GM21529 (cell line): ENCODE results near the gene IFITM5.

Source experiments
- ATAC-seq: cut with Tn5 transposase; IDR thresholded peaks from one replicate; pipeline ENCODE4 v1.9.1; 2021; ENCODE audit not compliant: unreplicated experiment

The IFITM5 gene

DNA sequence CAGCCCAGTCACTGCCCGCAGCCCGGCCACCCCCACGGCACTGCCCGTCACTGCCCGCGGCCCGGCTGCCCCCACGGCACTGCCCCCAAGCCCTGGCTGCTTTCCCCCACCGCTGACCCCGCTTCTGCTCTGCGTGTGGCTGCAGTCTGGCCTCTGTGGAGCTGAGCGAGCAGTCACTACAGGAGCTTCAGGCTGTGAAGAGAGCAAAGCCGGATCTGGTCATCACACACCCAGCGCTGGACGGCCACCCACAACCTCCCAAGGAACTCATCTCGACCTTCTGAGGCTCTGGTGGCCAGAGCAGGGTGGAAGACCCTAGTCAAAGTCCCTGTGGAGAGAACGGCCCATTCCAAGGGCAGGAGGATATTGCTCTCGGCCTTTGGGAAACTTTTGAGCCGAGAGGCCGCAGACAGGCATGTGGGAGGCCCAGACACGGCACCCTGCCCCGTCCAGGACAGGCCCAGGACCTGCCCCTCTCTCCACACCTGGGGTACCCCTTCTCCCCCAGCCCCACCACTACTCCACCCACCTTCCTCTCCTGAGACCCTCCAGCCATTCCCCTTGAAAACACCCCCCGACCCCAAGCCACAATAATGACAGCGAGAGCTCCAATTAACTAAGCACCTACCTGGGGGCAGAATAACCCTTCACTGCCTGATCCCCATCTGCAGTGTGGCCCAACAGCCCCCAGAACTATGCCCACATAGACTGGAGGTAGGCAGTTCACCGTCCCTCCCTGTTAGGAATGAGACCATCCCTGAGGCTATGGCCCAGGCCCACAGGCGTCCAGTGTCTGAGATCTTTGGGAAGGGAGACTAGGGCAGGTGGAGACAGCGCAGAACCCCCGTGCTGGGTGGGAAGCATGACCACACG lies 14.1 kb downstream of the IFITM5 start:
- no peak for ATAC-seq

DNA sequence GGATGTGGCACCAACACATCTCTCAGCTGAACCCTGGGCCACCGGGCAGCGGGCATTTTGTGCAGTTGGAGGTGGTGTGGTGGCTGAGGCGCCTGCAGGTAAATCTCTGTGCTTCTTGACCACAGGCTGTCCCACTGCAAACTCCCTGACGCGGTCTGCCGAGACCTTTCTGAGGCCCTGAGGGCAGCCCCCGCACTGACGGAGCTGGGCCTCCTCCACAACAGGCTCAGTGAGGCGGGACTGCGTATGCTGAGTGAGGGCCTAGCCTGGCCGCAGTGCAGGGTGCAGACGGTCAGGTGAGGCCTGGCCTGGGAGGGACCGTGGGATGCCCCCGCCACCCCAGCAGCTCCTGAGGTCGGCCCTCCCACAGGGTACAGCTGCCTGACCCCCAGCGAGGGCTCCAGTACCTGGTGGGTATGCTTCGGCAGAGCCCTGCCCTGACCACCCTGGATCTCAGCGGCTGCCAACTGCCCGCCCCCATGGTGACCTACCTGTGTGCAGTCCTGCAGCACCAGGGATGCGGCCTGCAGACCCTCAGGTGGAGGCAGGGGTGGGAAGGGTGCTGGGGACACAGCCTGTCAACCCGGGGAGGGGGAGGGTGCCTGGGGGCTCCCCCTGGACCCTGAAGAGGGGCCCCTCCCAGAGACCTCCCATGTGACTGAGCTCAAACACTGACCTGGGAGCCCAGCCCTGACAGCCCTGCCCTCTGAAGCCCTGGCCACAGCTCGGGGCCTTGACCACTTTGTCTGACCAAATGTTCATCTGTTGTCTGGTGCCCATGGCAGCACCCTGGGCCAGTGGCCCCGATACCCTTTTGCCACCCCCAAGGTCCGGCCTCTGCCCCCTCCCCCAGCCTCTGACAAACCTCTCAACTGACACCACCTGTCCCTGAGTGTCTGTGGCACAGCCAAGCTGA lies 15.0 kb downstream of the IFITM5 start:
- no peak for ATAC-seq

DNA sequence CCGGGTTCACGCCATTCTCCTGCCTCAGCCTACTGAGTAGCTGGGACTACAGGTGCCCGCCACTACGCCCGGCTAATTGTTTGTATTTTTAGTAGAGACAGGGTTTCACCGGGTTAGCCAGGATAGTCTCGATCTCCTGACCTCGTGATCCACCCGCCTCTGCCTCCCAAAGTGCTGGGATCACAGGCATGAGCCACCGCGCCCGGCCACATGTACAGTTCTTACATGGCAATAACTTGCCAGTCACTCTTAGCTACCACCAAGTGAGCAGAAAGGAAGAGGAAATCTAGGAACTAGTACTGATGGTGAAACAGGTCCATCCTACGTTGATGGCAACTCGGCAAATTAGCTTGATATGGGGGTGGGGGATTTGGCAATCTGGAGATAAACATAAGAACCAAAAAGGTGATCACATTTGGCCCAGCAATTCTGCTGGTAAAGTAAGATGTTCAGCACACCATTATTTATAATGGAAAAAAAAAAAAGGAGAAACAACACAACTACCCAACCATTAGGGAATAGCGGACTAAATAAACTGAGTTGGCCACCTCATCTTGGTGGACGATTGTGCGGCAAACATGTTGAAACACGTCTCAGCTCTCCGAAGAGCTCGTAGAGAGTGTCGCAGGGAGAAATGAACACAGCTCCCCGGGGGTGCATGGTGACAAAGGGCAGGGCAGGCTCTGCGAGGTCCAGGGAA lies 15.8 kb downstream of the IFITM5 start:
- ATAC-seq = no peak

DNA sequence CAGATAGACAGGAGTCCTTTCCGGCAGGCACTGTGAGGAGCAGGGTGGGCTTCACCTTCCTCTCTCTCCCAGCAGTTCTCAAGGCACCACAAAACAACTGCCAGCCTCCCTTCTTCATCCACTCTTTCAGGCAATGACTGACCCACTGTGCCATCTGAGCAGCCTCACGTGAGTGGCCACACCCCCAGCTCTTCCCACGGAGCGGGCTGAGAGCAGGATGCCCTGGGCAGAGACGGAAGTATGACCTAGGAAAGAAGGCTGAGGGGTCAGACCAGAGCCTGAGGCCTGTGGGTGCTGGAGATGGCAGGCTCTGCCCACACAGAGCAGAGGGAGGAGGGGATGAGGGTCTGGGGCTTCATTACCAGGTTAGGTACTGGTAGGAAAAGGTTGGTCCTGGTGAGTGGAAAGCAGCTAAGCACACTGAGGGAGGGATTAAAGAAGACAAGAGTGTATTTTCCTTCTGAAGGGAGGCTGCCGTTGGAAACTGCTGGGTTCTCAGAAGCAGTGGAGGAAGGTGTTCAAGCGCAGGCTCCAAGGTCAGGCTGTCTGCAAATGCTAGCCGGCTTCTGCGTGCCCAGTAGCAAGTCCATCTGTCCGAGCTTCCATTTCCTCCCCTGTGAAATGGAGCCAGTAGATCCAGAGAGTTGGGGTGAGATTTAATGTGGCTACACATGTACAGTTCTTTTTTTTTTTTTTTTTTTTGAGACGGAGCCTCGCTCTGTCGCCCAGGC lies 16.5 kb downstream of the IFITM5 start:
- ATAC-seq = no peak

DNA sequence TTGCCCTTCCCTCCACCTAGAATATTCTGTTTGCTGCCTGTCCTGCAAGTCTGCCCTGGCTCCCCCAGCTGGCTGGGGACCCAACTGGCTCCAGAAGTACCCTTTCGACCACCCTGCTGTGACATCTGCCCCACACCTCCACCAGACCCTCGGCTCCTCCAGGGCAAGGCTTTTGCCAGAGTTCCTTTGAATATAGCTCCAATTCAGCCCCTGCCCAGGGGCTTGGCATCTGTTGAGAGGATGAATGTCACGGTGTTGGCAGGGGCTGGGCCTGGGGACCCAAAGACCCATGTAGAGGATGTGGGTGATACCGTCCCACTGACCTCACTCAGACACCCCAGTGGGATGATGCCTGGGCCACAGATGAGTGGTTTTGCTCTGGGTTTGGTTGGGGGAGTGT lies 17.2 kb downstream of the IFITM5 start:
- no peak for ATAC-seq

DNA sequence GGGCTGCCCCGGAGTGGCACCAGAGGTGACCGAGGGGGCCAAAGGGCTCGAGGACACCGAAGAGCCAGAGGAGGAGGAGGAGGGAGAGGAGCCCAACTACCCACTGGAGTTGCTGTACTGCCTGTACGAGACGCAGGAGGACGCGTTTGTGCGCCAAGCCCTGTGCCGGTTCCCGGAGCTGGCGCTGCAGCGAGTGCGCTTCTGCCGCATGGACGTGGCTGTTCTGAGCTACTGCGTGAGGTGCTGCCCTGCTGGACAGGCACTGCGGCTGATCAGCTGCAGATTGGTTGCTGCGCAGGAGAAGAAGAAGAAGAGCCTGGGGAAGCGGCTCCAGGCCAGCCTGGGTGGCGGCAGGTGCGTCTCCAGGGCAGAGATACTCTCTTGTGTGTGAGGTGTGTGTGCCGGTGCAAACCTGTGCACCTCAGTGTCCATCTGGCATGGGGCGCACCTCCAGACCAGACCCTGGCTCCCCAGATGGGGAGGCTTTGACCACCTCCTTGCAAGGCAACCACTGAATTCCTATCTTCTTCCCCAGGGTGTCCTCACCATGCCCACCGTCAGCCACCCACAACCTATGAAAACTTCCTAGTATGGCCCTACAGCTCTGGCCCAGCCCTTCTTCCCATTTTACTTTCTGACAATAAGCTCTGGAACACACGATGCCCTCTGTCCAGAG lies 17.7 kb downstream of the IFITM5 start:
- ATAC-seq = no peak

DNA sequence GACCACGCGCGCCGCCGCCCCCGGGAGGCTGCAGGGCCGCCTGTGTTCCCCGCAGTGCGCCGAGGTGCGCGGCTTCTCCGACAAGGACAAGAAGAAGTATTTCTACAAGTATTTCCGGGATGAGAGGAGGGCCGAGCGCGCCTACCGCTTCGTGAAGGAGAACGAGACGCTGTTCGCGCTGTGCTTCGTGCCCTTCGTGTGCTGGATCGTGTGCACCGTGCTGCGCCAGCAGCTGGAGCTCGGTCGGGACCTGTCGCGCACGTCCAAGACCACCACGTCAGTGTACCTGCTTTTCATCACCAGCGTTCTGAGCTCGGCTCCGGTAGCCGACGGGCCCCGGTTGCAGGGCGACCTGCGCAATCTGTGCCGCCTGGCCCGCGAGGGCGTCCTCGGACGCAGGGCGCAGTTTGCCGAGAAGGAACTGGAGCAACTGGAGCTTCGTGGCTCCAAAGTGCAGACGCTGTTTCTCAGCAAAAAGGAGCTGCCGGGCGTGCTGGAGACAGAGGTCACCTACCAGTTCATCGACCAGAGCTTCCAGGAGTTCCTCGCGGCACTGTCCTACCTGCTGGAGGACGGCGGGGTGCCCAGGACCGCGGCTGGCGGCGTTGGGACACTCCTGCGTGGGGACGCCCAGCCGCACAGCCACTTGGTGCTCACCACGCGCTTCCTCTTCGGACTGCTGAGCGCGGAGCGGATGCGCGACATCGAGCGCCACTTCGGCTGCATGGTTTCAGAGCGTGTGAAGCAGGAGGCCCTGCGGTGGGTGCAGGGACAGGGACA lies 18.4 kb downstream of the IFITM5 start:
- no peak for ATAC-seq

DNA sequence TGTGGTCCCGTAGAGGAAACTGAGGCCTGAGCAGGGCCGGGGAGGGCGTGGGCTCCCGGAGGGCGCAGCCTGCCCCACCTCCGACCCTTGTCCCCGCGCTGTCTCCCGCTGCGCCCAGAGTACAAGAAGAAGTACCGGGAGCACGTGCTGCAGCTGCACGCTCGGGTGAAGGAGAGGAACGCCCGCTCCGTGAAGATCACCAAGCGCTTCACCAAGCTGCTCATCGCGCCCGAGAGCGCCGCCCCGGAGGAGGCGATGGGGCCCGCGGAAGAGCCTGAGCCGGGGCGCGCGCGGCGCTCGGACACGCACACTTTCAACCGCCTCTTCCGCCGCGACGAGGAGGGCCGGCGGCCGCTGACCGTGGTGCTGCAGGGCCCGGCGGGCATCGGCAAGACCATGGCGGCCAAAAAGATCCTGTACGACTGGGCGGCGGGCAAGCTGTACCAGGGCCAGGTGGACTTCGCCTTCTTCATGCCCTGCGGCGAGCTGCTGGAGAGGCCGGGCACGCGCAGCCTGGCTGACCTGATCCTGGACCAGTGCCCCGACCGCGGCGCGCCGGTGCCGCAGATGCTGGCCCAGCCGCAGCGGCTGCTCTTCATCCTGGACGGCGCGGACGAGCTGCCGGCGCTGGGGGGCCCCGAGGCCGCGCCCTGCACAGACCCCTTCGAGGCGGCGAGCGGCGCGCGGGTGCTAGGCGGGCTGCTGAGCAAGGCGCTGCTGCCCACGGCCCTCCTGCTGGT lies 19.2 kb downstream of the IFITM5 start:
- no peak for ATAC-seq

DNA sequence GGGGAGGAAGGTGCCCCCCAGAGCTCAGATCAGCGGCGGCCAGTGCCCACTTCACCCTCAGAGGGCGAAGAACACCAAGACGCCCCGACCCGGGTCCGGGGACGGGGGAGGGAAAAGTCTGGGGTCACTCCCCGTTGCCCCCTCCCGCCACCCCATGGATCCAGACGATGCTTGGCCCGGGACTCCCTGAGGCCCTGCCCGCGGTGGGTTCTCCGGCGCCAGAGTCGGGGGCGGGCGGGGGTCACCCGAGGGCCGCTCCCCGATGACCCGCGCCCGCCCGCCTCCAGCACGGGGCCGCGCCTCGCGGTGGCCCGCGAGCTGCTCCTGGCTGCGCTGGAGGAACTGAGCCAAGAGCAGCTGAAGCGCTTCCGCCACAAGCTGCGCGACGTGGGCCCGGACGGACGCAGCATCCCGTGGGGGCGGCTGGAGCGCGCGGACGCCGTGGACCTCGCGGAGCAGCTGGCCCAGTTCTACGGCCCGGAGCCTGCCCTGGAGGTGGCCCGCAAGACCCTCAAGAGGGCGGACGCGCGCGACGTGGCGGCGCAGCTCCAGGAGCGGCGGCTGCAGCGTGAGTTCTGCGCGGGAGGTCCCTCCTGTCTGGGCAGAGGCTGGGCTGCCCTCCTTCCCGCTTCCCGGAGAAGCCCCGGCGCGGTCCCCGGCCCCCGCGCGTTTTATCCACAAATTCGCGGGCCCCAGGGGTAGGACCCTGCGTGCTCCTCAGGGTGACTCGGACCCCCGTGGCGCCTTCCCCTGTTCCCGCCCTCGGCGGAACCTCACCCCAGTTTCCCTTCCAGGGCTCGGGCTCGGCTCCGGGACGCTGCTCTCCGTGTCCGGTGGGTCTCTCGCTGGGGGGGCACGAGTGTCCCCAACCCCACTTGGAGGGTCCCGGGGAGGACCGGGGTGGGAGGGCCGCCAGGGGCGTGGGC lies 20.0 kb downstream of the IFITM5 start:
- no peak for ATAC-seq

DNA sequence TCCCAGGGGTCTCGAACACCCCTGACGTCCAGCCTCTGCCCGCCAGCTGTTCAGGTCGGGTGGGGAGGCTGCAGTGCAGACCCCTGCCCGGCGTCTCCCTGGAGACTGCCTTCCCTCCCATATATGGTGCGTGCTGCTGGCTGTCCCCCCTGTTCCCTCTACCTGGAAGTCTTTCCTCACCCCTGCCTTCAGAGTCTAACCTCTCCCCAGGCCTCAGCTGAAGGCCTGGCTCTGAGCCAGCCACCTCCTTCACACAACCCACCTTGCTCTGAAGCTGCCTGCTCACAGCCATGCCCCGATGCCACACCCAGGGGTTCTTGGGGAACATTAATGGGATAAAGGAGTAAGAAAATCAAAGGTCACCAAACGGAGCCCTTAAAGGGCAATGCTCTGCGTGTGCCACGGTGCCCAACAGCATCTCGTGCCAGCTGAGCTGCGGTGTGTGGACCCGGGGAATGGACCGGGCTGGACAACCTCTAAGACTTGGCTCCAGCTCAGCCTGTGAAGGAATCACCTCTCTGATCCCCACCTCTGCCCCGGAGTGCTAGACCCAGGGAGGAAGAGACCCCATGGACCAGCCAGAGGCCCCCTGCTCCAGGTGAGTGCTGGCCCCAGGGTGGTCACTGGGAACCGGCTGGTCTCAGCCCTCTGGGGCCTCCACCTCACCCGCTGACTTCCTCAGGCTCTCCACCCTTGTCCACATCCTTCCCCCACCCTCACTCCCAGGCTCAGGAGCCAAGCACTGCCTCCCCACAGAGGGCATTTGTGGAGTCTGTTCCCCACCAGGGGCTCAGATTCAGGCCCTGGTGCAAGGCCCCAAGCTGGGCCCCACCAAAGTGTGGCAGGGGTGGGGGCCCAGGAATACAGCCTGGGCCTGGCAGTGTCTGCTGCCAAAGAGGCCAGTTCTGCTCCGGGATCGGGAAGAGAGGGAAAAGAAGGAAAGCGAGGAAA lies 21.1 kb downstream of the IFITM5 start, which contains the start of gene NLRP6:
Gene NLRP6, plus strand, starts transcription at position 407 of the 951 bp plus-strand sequence. Its CDS starts 163 bp downstream, at position 570.
- ATAC-seq = no peak

DNA sequence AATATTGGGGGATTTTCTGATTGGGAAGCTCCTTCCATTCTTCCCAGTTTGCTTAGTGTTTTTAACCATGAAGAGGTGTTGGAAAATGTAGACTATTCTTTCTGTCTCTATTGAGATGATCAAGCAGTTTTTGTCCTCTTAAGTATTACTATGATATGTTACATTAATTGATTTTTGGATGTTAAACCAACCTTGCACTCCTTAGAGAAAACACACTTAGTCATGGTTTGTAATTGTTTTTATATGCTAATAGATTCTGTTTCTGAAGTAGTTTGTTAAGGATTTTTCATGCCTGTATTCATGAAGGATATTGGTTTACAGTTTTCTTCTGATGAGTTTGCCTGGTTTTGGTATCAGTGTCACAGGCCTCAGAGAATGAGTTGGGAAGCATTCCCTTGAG lies 23.1 kb downstream of the IFITM5 start:
- ATAC-seq = no peak

DNA sequence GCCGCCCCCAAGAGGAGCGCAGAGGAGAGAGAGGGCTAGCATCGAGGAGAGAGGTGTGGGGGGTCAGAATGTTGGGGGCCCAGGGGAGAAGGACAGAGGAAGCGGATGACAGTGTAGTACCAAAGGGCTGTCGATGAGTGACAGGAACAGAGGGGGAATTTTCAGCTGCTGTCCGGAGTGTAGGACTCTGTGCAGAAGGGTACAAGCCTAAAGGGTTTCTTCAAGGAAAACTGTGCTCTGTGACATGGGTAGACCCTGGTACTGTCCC lies 26.5 kb downstream of the IFITM5 start:
- ATAC-seq = no peak

DNA sequence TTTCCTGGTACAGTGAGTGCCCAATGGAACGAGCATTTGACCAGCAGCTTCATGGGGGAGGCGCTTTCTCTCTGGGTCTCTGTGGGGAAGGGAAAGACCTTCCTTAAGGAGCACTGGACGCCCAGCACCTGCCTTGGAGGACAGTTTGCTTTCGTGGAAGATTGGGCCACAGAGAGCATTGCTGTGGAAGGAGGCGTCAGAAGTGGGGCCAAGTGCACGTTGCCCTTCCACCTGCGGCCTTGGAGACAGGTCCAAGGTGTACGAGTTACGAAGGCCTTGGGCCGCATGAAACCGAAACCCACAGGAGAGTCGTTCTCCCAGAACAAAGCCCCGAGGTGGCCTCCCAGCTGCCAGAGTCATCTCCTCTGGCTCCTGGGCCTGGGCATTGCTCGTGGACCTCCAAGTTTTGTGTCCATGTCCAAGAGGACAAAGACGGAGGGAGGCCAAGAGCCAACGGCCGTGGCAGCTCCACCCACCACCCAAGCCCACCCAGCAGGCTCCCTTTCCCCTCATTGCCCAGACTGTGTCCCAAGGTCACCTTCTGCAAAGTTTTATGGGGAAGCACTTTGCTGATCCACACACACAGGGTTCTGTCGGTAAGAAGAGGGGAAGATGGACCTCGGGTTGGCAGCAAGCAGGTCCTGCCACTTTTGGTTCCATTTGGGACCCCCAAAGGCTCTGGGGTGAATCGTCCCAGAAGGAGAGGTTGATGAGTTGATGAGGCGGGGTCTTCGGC lies 27.0 kb downstream of the IFITM5 start:
- ATAC-seq = no peak

DNA sequence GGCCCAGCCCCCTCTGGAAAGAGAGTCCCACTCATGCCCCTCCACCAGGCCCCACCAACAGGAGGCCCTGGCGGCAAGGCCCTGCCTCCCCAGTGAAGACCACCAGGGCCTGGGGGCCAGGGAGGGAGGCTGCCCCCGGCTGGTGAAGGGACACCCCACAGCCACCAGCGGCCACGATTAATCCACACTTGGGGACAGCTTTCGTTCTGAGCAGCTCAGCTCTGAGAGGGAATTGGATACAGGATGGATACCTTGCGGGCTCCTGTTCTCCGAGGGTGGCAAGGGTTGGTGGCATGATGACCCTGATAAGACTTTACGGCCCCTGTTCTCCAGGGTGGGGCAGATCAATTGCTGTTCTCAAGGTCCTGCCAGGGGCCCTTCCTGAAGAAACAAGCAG lies 28.0 kb downstream of the IFITM5 start:
- ATAC-seq = no peak

DNA sequence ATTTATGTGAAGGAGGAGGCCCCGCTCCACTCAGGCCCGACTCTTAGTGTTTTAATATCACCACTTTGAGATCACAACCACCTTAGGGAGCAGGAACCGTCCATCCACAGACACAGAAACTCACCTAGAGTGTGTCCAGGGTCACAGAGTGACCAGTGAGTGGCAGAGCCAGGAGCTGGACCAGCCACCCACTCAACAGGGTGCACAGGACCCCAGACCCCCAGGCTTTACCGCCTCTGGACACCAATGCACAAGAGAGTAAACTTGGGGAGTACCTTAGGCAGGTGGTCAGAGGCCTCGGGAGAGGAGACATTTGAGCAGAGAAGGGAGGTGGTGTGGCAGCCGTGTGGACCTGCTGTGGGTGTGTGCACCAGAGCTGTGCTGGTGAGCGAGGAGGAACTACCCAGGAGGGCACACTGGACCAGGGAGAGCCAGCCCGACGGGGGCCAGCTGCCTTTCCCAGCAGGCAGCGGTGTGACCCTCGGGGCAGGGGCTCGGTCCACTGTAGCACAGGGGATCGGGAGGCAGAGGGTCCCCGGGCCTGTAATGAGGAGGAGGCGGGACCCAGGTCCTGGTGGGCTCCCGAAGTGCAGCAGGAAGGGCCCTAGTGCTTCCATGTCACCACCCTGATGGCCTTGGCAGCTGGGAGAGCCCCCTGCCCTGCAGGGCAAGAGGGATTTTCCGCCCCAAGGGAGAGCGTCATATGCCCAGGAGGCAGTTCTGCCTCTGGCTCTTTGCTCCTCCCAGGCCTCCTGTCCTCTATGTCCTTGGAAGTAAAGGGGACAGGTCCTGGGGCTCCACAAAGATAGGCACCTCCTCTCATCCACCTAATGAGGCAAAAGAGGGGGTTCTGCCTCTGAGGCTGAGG lies 28.6 kb downstream of the IFITM5 start:
- no peak for ATAC-seq
